C1 segment of cervical spinal cord (tissue), 14 donors: ENCODE results near the gene TRIM23.
"Not testable (repeated sequence)": the region's sequence is repeated elsewhere in the genome, so short reads cannot be mapped to it uniquely, and the experiment has no call there.

Experiments used
- DNase-seq, 14 donors: peaks; one replicate each; lab custom pipeline; 2025; lab: John Stamatoyannopoulos, UW

Gene TRIM23

DNA sequence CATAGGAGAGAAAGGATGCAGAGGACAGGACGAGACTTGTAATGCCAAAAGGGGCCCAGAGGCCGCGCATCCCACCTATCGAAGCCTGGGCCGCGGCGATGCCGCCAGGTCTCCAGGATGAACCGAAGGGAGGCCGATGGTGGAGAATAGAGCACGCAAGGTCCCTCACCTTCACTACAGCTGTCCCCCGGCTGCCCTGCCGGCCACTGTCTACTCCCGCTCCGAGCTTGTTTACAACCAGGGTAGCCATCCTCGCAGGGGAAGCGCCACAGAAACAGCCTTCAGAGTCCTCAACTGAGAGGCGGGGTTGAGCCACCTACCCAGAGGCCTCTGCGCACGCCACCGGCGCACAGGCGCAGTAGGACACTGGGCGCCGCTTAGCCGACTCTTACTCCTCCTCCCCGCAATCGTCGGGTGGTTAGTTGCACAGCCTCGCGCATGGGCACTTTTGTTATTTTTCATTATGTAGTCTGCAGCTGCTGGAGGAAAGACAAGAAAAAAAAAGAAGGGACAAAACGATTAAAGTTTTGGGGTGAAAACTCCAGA lies at the start of gene TRIM23:
Gene TRIM23 (minus strand): TSS at position 309 of the 546 bp plus-strand sequence. CDS start 59 bp downstream, at position 250.
- DNase-seq, result peak; percentile 74 to 96 (median 91)

DNA sequence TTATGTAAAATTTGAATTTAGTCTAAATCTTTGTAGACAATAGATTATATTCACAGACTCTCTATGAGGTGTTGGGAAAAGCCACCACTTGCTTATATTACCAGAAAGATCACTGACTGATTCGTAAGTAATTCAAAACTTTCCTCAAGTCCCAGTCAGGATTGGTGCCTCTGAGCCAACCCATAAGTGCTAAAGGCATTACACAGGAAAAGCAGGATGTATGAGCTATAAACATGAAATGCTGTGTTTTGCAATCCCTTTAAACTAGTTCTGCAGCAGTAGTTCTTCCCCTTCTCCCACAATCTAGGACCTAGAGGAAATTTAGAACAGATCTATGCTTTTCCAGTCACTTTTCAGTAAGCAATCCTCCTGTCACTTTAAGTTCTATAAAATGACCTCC lies 48.7 kb upstream of the TRIM23 start:
- DNase-seq, result no peak

DNA sequence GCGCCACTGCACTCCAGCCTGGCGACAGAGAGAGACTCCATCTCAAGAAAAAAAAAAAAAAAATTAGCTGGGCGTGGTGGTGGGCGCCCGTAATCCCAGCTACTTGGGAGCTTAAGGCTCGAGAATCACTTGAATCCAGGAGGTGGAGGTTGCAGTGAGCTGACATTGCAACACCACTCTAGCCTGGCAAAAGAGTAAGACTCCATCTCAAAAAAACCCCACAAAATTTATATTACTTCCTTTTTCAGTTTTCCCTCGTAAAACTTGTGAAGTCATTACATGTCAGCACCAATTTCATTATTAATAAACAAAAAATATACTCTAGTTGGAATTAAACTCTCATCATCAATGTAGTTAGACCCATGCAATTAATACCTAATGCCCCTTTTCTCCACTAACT lies 44.6 kb upstream of the TRIM23 start:
- DNase-seq, result no peak

DNA sequence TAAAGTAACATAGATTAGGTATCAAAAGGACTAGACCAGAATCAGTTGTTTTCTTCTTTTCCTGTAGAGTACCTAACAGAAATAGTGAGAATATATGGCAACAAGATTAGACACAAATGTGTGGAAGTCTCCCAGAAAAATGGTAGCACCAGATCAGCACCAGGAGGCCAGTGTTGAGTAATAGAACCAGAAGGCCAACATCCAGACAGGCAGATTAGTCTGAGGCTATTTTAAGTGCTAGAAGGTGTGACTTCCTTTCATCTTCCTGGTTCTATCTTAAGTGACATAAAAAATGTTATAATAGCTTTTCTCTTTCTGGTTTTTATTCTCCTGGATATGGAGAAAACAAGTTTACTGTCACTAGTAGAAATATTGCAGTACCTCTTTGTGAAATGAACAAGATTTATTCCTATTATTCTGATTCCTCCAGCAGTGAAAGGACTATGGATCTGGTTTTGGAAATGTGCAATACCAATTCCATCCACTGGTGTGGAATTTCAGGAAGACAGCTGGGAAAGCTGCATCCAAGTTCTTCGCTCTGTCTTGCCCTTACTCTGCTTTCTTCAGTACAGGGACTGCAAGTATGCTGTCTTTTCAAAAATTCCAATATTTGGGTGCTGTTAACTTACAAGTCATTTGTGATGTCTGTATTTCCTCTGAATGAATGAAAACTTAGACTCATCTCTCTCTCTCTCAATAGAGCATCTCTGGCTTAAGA lies 39.8 kb upstream of the TRIM23 start:
- no peak for DNase-seq

DNA sequence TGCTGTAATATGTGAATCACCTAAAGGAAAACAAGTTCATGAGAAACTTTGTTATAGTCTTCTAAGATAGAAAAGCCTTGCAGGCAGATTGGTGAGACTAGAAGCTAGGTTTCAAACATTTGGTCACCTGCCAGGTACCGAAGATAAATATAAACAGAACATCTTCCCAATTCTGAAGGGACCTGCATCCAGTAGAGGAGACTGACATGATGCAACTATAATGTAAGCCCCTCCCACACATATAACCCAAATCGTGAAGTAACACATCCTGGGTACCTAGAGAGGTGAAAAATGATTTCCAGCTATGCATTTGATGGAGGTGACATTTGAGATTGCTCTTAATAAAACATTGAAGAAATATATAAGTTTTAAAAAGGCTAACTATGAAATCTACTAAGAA lies 30.6 kb upstream of the TRIM23 start:
- DNase-seq, result no peak

DNA sequence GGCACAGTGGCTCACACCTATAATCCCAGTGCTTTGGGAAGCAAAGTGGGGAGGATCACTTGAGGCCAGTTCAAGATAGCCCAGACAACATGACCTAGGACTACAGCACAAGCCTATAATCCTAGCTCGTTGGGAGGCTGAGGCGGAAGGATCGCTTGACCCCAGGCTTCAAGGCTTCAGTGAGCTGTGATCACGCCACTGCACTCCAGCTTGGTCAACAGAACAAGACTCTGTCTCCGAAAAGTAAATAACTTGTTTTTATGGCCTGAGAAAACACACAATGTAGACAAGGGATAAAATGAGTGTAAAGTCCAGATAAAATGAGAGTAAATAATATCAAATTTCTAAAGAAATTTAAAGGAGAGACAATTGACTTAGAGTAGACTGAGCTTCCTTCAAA lies 27.0 kb upstream of the TRIM23 start:
- no peak for DNase-seq

DNA sequence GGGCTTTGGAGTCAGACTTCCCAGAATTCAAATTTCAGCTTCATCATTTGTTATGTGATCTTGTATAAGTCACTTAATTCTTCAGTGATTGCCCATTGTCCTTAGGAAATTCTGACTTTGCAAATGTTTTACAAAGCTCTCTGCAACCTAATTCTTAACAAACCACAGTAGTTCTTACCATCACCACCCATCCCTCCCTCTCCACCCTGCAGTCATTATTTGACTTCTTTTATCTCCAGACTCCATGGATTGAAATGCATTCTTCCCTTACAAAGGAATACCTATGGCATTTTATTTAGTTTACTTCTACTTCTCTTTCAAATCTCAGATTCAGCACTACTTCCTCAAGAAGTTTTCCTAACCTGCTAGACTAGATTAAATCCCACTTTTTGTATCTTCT lies 23.8 kb upstream of the TRIM23 start:
- no peak for DNase-seq

DNA sequence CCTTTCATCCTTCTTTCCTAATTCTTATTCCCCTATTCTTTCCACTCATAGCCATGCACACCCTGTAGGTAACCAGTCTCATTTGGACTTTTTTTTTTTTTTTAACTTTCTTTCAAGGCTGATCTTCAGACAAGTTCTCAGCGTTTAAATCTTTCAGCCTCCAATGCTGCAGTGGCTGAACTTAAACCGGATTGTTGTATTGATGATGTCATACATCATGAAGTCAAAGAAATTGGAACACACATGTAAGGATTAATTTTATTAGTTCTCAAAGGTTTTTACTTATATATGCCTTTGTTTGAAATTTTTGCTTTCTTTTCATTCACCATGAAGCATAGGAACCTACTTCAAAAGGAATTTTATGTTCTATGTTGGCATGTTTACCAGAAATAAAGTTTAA lies 22.8 kb upstream of the TRIM23 start:
- no peak for DNase-seq

DNA sequence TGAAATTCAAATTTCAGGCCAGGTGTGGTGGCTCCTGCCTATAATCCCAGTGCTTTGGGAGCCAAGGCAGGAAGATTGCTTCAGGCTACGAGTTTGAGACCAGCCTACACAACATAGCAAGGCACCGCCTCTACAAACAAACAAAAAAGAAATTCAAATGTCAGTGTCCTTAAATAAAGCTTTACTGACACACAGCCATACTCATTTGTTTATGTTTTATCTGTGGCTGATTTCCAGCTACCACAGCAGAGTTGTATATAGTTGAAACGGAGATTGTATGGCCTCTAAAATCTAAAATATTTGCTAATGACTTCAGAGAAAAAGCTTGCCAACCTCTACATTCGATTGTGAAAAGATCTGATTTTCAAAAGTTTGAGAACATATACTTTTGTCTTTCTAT lies 16.1 kb upstream of the TRIM23 start:
- no peak for DNase-seq

DNA sequence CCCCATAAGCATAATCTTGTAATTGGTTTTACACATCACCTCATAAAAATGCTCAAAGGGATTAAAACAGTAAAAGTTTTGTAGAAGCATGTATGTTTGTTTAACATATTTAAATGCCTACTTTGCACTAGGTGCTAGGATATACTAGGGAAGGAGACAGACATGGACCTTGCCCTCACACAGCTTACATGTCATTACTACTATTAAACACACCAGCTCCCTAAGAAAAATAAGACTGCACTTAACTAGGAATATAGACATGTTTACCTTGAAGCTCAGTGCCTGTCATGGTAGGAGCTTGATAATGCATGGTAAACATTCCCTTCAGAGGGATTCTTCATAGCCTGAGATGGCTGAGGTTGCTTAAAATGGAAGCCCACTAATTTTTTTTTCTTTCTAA lies 6.8 kb upstream of the TRIM23 start:
- no peak for DNase-seq

DNA sequence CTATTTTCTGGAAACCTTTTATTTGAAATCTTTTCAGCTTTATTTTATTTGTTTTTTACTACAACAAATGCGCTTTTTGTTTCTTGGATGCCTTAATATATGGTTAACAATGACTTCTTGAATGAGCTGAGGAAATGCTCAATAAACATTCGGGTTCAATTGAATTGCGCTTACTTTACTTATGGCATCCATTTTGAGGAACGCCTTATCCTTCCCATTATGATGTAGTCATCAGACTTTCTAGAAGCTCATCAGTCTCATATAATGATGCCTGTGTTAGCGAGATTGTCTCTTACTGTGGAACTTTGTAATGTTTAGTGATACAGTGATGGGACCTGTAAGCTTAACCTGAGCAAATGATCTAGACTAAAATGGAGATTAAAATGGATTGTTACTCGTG lies 1.6 kb upstream of the TRIM23 start:
- no peak for DNase-seq

DNA sequence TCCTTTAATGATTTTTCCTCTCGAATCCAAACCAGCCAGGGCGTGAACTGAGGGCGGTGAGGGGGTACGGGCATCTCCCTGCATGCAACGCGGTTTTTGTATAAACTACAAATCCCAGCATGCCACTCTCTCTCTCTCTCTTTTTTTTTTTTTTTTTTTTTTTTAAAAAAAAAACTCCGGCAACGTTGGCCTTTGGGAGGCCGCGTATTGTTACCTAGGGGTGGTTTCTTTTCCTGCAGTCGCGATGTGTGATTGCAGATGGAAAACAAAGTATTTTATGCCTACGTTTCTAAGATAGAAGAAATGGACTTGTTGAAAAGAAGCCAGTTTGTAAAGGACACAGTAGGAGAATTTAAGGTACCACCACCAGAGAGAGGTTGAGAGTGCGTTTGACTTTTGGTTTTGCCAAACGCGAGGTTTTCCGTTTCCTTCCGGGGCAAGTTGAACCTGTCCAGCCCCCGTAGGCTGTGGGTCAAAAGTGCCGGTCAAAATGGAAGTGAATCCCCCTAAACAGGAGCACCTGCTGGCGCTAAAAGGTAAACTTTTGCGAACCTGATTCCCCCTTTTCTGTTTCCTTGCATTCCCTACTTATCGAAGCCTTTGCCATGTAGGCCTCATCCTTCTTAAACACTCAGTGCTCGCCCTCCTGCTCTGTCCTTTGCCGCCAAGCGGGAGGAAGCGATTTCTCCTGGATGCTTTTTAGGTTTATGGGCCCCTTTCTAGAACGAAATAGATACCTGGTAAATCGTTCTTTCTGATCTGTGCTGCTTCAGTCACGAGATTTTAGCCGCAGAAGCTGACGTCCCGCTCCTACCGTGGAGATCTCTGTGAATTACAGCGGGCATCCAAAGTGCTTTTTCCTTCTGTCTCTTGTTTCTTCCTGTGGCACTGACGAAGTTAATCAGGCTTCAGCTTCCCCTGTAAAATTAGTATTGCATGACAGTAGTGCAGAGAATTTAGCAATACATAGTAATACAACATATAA lies 730 bp upstream of the TRIM23 start, which contains the start of the genes SHLD3 and TRAPPC13:
Gene SHLD3 (plus strand): TSS at position 457 of the 985 bp plus-strand sequence. CDS start 4,561 bp downstream, outside the sequence.
Gene TRAPPC13 (plus strand): TSS at position 457 of the 985 bp plus-strand sequence. CDS start 34 bp downstream, at position 491.
- DNase-seq, result peak; percentile 35 to 96 (median 84)

DNA sequence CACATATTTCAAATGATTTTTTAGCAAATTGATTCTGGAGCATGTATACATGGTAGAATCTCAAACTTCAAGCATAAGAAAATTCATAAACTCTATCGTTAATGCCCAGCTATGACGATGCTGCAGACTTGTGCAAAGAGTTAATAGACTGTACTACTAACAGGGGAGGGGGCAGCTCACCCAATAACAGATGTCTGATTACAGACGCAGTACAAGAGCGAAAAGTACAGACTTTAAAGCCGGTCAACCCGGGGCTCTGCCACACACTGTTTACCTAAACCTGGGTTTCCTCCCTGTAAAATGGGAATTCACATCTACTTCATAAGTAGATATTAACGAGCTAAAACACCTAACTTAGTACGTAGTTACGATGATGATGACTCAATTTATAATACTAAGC lies 651 bp downstream of the TRIM23 start:
- no peak for DNase-seq

DNA sequence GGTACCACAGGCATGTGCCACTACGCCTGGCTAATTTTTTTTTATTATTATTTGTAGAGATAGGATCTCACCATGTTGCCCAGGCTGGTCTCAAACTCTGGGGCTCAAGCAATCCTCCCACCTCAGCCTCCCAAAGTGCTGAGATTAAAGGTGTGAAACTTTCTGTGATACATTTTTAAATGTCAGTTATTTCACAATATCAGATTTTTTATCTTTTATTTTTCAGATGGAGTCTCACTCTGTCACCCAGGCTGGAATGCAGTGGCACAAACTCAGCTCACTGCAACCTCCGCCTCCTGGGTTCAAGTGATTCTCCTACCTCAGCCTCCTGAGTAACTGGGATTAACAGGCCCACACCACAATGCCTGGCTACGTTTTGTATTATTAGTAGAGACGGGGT lies 2.2 kb downstream of the TRIM23 start:
- DNase-seq, result not testable (repeated sequence)

DNA sequence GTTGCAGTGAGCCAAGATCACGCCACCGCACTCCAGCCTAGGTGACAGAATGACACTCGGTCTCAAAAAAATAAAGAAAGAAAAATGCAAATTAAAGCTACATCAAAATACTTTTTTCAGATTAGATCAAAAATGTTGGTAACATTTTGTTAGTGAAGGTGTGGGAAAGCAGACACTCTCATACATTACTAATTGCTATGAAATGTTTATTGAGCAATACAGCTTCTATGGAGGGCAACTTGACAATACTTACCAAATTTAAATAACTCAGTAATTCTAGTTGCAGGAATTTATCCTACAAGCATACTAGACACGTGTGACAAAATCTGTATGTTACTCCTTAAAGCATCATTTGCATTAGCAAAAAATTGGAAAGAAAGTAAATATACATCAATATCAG lies 4.1 kb downstream of the TRIM23 start:
- no peak for DNase-seq

DNA sequence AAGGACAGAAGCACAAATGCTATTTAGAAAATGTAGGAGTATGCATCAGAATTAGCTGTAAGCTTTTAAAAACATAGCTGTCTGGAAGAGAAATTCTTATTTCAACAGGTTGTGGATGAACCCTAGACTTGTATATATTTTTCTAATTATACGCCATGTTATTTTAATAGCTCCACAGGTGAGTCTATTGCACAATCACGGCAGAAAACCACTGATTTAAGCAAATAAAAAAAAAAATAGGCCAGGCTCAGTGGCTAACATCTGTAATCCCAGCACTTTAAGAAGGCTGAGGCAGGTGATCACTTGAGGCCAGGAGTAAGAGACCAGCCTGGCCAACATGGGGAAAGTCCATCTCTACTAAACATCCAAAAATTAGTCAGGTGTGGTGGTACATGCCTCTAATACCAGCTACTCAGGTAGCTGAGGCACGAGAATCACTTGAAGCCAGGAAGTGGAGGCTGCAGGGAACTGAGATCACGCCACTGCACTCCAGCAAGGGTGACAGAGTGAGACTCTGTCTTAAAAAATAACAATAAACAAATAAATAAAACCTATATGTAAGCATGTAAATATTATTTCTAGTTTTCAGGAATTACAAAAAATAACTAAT lies 11.7 kb downstream of the TRIM23 start:
- DNase-seq, result no peak

DNA sequence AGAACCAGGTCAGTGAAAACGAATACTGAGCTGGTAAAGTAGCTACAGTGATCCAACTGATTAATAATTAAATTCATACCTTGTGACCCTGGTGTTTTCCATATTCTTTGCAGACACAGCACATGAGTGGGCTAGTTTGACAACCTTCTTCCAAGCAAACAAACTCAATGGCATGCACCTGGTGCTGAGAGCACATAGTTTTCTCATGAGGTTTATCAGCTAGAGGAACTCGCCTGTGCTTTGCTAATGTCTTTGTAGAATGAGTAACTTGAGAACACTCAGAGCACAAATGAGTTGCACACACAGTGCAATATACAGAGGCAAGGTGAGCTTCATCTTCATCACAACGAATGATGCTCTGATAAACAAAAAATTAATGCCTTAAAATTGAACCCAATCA lies 12.6 kb downstream of the TRIM23 start:
- DNase-seq, result no peak

DNA sequence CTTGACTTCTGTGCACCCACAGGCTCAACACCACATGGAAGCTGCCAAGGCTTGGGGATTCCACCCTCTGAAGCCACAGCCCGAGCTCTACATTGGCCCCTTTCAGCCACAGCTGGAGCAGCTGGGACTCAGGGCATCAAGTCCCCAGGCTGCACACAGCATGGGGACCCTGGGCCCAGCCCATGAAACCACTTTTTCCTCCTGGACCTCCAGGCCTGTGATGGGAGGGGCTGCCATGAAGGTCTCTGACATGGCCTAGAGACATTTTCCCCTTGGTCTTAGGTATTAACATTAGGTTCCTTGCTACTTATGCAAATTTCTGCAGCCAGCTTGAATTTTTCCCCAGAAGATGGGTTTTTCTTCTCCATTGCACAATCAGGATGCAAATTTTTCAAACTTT lies 22.4 kb downstream of the TRIM23 start:
- not testable (repeated sequence) for DNase-seq

DNA sequence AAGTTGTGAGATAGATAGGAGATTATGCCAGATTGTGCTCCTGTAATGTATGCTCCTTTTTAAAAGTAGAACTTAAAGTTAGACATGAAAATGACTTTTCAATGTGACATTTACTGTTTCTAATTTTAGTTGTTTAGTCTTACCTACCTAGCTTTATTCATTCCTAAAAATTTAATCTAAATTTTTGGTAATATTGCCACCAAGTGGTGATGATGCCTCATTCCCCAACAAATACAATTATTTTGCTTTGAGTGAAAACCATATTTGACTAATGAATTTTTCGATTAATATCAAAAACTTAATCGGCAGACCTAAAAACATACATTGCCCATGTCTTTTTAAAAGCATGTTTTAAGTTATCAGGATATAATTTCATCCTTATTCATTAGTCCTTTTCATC lies 35.4 kb downstream of the TRIM23 start:
- DNase-seq, result no peak

DNA sequence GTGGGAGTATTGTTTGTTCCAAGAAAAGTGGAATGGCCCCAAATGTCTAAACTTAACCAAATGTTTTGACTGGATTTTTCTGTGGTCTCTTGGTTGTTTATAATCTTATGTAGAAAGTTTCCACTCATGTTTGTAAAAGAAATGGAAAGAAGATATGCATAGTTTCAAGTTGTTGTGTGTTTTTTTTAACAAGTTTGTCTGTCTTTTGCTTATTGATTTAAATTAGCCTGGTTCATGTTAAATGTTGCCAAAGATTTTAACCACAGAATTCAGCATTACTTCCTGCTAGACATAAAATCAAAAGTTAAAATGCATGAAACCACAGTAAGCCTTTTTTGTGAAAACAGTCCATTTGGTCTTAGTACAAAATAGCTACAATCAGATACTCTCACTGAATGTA lies 47.0 kb downstream of the TRIM23 start:
- no peak for DNase-seq

DNA sequence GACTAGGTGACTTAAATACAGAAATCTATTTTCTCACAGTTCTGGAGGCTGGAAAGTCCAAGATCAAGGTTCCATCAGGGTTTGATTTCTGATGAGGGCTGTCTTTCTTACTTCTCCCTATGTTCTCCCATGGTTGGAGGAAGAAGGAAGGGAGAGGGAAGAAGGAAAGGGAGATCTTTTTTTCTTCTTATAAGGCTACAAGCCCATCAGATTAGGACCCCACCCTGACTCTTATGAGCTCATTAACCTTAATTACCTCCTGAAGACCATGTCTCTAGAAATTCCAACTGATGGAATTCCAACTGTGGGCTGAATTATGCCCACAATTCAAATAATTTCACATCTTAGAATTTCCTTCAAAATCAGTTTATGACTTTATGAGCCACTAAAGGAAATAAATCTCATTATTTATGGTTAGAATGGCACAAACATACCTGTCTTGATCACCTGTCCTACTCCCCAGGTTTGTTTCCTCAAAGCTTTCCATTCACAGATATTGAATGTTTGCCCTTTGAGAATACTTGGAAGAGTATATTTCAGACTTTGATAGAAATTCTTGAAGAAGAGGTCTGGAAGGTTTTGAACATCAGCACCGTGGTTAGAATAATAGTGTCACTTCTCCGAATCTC lies 53.4 kb downstream of the TRIM23 start:
- DNase-seq, result no peak
